ENCODE measurements around the gene DIS3L.

DIS3L gene

GRCh38 chr15:66264859-66265513, 28.4 kb upstream of the DIS3L start:
- no peak for TF ChIP-seq CTCF (IDR thresholded peaks at IDR 0.05; ENCODE audit: control insufficient read depth, insufficient read depth, low read depth, low read length, missing control alignments)
- H3K4me3 ChIP-seq (ENCODE audit: control insufficient read depth, low read depth, low read length): no peak overlapping the region
- no peak for DNase-seq (ENCODE audit: low read depth)

GRCh38 chr15:66269326-66270090, 23.9 kb upstream of the DIS3L start:
- H3K4me3 ChIP-seq (ENCODE audit: control insufficient read depth, low read depth, low read length): no peak overlapping the region

GRCh38 chr15:66270932-66271331, 22.4 kb upstream of the DIS3L start:
- DNase-seq (ENCODE audit: low read depth): no peak
- no peak overlapping the region for H3K4me3 ChIP-seq (ENCODE audit: control insufficient read depth, low read depth, low read length)
- TF ChIP-seq CTCF (IDR thresholded peaks at IDR 0.05; ENCODE audit: control insufficient read depth, insufficient read depth, low read depth, low read length, missing control alignments): no peak

More at GRCh38 chr15:66269326-66270090, 23.9 kb upstream of the DIS3L start:
- no peak for TF ChIP-seq CTCF (IDR thresholded peaks at IDR 0.05; ENCODE audit: control insufficient read depth, insufficient read depth, low read depth, low read length, missing control alignments)
- DNase-seq (ENCODE audit: low read depth): peak; percentile 44

- TF ChIP-seq CTCF (IDR thresholded peaks at IDR 0.05; ENCODE audit: control insufficient read depth, insufficient read depth, low read depth, low read length, missing control alignments): no peak
- no peak for DNase-seq (ENCODE audit: low read depth)
- no peak overlapping the region for H3K4me3 ChIP-seq (ENCODE audit: control insufficient read depth, low read depth, low read length)
Measured at GRCh38 chr15:66275352-66275751, 18.0 kb upstream of the DIS3L start.

- no peak for DNase-seq (ENCODE audit: low read depth)
- H3K4me3 ChIP-seq (ENCODE audit: control insufficient read depth, low read depth, low read length): no peak overlapping the region
- no peak for TF ChIP-seq CTCF (IDR thresholded peaks at IDR 0.05; ENCODE audit: control insufficient read depth, insufficient read depth, low read depth, low read length, missing control alignments)
Measured at GRCh38 chr15:66276546-66276945, 16.8 kb upstream of the DIS3L start.

GRCh38 chr15:66278056-66278455, 15.3 kb upstream of the DIS3L start:
- TF ChIP-seq CTCF (IDR thresholded peaks at IDR 0.05; ENCODE audit: control insufficient read depth, insufficient read depth, low read depth, low read length, missing control alignments): no peak
- no peak for DNase-seq (ENCODE audit: low read depth)
- H3K4me3 ChIP-seq (ENCODE audit: control insufficient read depth, low read depth, low read length): no peak overlapping the region
